GM10248 (cell line): ENCODE measurements around the gene FAM53A.

Source experiments
- CTCF ChIA-PET: fragments of 300-600 bp; sonication (Branson Sonifier 250); formaldehyde crosslinking; extraction: SDS; loops from one replicate; lab custom pipeline; 2021; ENCODE audit warnings: antibody characterized with exemption; lab: Yijun Ruan, JAX
- POLR2A ChIA-PET: fragments of 350-650 bp; sonication (Branson Sonifier 250); formaldehyde crosslinking; extraction: SDS; loops from one replicate; lab custom pipeline; 2020; ENCODE audit warnings: antibody characterized with exemption; lab: Yijun Ruan, JAX
- DNase-seq: peaks from one replicate; pipeline ENCODE4 v3.0.0; 2012; ENCODE audit errors: extremely low spot score
- CTCF ChIP-seq: IDR thresholded peaks from 2 replicates; pipeline ENCODE4 v1.5.1; 2012; ENCODE audit warnings: mild to moderate bottlenecking, low read depth; ENCODE audit errors: extremely low read depth, missing control alignments, control extremely low read depth

Gene FAM53A

GRCh38 chr4:1598206-1599025, 85.7 kb downstream of the FAM53A start:
- ChIA-PET CTCF (no interaction called here), POLR2A (no interaction called here)
- no peak for TF ChIP-seq CTCF
- DNase-seq: no peak

- no peak for DNase-seq
- ChIA-PET POLR2A (no interaction called here), CTCF (no interaction called here)
- TF ChIP-seq CTCF: no peak
Observed at GRCh38 chr4:1597021-1597931, 86.8 kb downstream of the FAM53A start.

- no peak for TF ChIP-seq CTCF
- DNase-seq: no peak
- CTCF ChIA-PET: no interaction called here
- POLR2A ChIA-PET: no interaction called here
Observed at GRCh38 chr4:1596393-1596792, 87.7 kb downstream of the FAM53A start.

GRCh38 chr4:1595789-1596325, 88.3 kb downstream of the FAM53A start:
- no peak for DNase-seq
- no peak for TF ChIP-seq CTCF
- ChIA-PET CTCF (no interaction called here), POLR2A (no interaction called here)

GRCh38 chr4:1594871-1595788, 89.0 kb downstream of the FAM53A start:
- CTCF ChIA-PET: no interaction called here

More at GRCh38 chr4:1594871-1595788, 89.0 kb downstream of the FAM53A start:
- no peak for TF ChIP-seq CTCF
- POLR2A ChIA-PET: no interaction called here
- DNase-seq: no peak
